Fibroblast of gingiva (primary cell): Measurements from ENCODE around the gene CCT6A.
A peak's percentile ranks its signal among the peaks of the same experiment; 100 is the strongest.
"Not testable (repeated sequence)": the region's sequence is repeated elsewhere in the genome, so short reads cannot be mapped to it uniquely, and the experiment has no call there.

ENCODE experiments used
- DNase-seq: peaks from one replicate; pipeline ENCODE4 v3.0.0-alpha.2; 2011; ENCODE audit warnings: low read depth

CCT6A gene

GRCh38 chr7:56051339-56052191 lies at the start of gene CCT6A, which contains the start of gene PSPH:
Gene CCT6A (plus strand): TSS chr7:56051765. CDS start chr7:56051849, 84 bp downstream.
Gene PSPH (minus strand): TSS chr7:56051444. CDS start chr7:56021212, 30,232 bp downstream.
- DNase-seq: peak; percentile 99

GRCh38 chr7:56003749-56004148 lies 47.8 kb upstream of the CCT6A start:
- no peak for DNase-seq

GRCh38 chr7:56007167-56007652 lies 44.4 kb upstream of the CCT6A start:
- no peak for DNase-seq

- no peak for DNase-seq
Observed at GRCh38 chr7:56007891-56008290, 43.7 kb upstream of the CCT6A start.

GRCh38 chr7:56009695-56010094 lies 41.9 kb upstream of the CCT6A start:
- DNase-seq: peak; percentile 49

GRCh38 chr7:56017015-56017414 lies 34.5 kb upstream of the CCT6A start:
- DNase-seq: not testable (repeated sequence)

GRCh38 chr7:56019501-56019900 lies 32.1 kb upstream of the CCT6A start:
- DNase-seq: no peak

- no peak for DNase-seq
Observed at GRCh38 chr7:56023500-56023899, 28.1 kb upstream of the CCT6A start.

- DNase-seq: no peak
Observed at GRCh38 chr7:56026538-56026937, 25.0 kb upstream of the CCT6A start.

- DNase-seq: no peak
Observed at GRCh38 chr7:56028942-56029630, 22.5 kb upstream of the CCT6A start.

- DNase-seq: no peak
Observed at GRCh38 chr7:56030340-56030739, 21.2 kb upstream of the CCT6A start.

- DNase-seq: not testable (repeated sequence)
Observed at GRCh38 chr7:56031556-56031955, 20.0 kb upstream of the CCT6A start.

- not testable (repeated sequence) for DNase-seq
Observed at GRCh38 chr7:56032578-56032977, 19.0 kb upstream of the CCT6A start.

- DNase-seq: peak; percentile 70
Observed at GRCh38 chr7:56033671-56034432, 17.7 kb upstream of the CCT6A start.

GRCh38 chr7:56040730-56041129 lies 10.8 kb upstream of the CCT6A start:
- DNase-seq: no peak

GRCh38 chr7:56045758-56046157 lies 5.8 kb upstream of the CCT6A start:
- not testable (repeated sequence) for DNase-seq

- peak; percentile 81 for DNase-seq
Observed at GRCh38 chr7:56046721-56047445, 4.7 kb upstream of the CCT6A start.

- DNase-seq: not testable (repeated sequence)
Observed at GRCh38 chr7:56047446-56048116, 4.0 kb upstream of the CCT6A start.

GRCh38 chr7:56048245-56048644 lies 3.3 kb upstream of the CCT6A start:
- no peak for DNase-seq

- DNase-seq: not testable (repeated sequence)
Observed at GRCh38 chr7:56048763-56049162, 2.8 kb upstream of the CCT6A start.

- no peak for DNase-seq
Observed at GRCh38 chr7:56051053-56051338, 569 bp upstream of the CCT6A start.
